ENCODE data around the gene FBXW7.

The FBXW7 gene

DNA sequence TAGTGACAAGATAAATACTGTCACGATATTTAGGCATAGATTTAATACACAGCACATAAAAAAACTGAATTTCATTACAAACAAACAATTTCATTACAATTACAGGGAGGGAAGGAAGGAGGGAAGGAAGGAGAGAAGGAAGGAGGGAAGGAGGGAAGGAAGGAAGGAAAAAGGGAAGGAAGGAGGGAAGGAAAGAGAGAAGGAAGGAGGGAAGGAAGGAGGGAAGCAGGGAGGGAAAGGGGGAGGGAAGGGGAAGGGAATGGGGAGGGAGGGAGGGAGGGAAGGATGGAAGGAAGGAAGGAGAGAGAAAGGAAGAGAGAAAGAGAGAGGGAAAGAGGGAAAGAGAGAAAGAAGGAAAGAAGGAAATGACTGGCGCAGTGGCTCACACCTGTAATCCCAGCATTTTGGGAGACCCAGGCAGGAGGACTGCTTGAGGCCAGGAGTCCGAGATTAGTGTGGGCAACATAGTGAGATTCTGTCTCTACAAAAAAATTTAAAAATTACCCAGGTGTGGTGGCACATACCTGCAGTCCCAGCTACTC, 64.6 kb downstream of the FBXW7 start:
- DNase-seq (ENCODE audit: low read depth in 2 of 2), result no peak

DNA sequence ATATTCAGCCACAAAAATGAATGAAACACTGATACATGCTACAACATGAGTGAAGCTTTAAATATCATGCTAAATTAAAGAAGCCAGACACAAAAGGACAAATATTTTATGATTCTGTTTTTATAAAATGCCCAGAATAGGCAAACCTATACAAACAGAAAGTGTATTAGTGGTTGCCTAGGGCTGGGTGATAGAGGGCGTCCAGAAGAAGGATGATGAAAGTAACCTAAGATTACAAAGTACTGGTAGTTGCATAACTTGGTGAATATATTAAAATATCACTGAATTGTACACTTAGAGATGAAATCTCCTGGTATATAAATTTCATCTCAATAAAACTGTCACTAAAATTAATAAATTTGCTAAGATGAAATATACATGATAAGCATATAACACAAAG, 67.5 kb downstream of the FBXW7 start:
- DNase-seq (ENCODE audit: low read depth in 2 of 2), result no peak

DNA sequence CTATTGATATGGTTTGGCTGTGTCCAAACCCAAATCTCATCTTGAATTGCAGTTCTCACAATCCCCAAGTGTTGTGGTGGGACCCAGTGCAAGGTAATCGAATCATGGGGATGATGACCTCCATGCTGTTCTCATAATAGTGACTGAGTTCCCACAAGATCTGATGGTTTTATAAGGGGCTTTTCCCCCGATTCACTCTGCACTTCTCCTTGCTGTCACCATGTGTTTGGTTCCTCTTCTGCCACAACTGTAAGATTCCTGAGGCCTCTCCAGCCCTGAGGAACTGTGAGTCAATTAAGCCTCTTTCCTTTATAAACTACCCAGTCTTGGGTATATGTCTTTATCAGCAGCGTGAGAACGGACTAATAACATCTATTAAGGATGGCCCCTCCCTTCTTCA, 68.8 kb downstream of the FBXW7 start:
- no peak for DNase-seq (ENCODE audit: low read depth in 2 of 2)

DNA sequence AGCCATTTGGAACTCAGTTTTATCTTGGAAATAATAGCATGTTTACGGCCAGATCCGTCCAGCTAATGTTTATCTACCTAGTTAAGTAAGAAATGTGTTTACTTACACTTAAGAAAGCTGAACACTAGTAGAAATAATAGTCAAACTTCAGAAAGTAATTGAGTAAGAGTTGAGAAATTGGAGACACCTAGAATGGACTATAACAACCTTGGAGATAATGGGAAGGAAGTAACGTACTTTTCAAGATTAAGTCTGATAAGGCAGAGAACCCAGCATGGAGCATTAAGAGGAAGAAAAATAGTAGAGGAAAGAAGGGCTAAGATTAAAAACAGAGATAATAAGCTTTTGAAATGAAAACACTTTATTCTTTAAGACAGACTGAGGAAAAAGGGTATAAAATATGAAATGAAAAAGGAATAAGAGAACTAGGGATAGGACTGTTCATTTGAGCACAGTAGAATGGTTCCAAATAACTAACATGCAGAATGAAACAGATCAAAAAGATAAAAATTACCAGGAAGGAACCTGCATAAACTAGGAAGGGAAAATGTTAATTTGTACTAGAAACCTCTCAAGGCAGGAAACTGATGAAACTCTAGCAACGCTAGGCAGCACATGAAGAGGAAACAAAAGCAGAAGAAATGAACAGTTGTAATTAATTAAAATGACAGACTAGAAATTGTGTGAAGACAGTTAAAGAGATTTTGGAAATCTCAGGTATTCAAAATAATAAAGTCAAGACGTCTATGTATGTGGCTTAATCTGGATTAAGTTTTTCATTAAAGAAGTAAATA, 71.7 kb downstream of the FBXW7 start:
- DNase-seq (ENCODE audit: low read depth in 2 of 2), result no peak

DNA sequence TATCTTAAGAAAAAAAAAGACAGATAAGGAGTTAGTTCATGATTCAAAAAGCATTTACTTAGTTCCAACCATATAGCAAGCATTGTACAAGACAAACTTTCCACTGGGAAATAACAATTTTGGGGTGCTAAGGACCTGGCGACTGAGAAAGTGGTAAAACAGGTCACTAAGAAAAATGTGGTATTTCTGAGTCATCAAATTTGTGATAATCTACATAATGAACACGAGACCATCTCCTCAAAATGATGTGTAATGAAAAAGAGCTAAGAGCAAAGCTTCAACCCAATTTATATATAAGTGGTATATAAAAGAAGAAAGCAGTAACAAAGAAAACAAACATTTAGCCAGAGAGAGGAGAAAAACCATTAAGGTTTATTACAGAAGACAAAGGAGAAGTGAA, 72.3 kb downstream of the FBXW7 start:
- no peak for DNase-seq (ENCODE audit: low read depth in 2 of 2)

- no peak for DNase-seq (ENCODE audit: low read depth in 2 of 2)
Measured at GRCh38 chr4:152462695-152463094, 73.2 kb downstream of the FBXW7 start.

DNA sequence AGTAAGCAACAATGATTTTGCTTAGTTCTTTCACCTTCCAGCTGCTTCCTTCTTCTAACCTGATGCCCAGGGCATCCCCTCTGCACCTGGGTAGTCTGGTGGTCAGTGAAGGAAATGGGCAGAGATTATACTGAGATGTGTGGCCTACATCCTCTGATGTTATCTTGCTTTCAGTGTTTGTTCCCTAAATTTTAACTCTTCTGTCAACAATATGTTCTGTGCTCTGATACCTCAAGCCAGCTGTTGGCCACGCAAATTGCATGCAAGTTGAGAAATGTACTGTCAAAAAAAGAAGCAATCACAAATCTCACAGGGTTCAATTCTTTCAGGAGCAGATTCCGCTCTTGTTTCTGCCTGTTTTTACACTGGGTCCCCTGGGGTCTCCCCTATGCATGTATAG, 73.8 kb downstream of the FBXW7 start:
- DNase-seq (ENCODE audit: low read depth in 2 of 2), result no peak

DNA sequence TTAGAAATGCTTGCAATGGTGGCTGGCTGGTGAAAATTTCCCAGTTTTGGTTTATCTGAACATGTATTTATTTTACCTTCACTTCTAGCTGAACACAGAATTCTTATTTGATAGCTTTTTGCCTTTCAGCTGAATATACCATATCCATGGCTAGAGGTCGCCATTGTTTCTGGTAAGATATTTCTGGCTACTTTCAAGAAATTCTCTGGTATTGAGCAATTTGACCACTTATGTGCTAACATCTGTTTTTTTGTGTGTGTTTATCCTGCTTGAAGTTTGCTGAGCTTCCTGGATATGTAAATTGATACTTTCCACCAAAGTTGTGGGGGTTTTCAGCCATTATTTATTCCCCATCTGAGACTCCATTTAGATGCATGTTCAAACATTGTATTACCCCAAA, 75.4 kb downstream of the FBXW7 start:
- no peak for DNase-seq (ENCODE audit: low read depth in 2 of 2)

DNA sequence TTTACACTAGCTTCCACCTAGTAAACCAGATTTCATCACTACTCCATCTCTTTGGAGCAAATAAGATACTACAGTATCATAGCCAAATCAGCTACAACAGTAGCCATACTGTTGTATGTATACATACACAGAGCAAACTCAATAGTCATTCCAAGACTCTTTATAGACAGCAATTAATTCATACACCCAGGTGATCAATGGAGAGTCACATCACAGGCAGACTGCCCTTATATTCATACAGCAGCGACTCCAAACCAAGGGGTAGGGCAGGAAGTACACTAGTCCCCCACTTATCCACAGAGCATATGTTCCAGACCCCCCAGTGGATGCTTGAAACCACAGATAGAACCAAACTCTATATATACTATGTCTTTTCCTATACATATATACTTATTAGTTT, 76.6 kb downstream of the FBXW7 start:
- no peak for DNase-seq (ENCODE audit: low read depth in 2 of 2)

DNA sequence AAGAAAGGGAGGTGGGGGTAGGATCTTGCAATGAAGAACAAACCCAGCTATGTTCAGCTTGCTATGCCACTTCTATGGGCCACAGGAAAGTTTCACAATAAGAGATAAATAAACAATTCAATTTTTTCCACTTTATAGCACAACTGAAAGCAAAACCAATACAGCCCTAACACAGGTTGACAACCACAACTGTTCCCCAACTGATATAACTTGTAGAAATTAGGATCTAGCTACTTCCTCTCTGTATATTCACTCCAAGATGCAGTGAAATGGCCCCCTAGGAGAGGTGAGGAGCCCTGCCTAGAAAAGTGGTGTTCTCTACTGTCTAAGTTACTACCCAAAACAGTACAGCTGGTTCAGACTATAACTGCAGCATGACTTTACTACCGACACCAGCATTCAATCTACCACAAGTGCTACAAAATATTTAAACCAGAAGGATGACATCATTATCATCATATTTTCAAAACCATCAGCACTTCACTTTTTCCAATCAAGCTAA, 77.0 kb downstream of the FBXW7 start:
- DNase-seq (ENCODE audit: low read depth in 2 of 2), result no peak

GRCh38 chr4:152456609-152457008, 79.3 kb downstream of the FBXW7 start:
- no peak for DNase-seq (ENCODE audit: low read depth in 2 of 2)

DNA sequence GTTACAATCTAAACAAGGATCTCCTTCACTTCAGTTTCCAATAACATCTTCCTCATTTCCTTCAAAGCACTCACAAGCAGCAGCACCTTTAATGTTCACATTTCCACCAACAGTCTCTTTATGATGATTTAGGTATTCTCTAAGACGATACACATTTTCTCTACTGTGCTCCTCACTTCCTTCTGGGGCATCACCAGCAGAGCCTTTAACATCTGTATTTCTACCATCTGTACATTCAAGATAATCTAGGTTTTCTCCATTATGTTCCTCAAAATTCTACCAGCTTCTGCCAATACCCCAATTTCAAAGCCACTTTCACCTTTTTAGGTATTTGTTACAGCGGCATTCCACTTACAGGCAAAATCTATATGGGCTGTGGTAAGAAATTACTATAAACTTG, 80.6 kb downstream of the FBXW7 start:
- no peak for DNase-seq (ENCODE audit: low read depth in 2 of 2)

DNA sequence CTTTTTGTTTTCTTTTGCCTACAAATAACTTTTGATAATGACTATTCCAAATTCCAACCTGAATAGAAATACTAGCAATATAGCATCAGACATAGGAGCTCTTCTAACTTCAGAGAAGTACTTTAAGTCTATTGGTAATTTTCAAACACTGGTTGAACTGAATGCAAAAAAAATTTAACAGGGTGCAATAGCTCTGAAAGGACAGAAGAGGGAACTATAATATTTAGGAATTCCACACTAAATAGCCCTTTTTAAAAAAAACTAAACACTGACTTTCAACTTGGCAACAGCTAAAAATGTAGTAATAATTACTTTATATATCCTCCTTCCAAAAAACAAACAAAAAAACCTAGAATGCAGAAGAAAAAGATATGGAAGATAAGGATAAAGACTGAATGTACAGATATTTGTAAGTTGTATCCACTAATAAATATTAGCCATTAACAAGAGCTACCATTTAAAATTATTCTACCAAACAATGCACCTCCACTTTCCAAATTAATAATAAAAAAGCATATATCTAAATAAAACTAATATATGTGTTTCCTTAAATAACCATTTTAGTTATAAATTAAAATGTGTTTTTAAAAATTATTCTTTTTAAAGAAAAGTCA, 81.4 kb downstream of the FBXW7 start:
- DNase-seq (ENCODE audit: low read depth in 2 of 2), result no peak

DNA sequence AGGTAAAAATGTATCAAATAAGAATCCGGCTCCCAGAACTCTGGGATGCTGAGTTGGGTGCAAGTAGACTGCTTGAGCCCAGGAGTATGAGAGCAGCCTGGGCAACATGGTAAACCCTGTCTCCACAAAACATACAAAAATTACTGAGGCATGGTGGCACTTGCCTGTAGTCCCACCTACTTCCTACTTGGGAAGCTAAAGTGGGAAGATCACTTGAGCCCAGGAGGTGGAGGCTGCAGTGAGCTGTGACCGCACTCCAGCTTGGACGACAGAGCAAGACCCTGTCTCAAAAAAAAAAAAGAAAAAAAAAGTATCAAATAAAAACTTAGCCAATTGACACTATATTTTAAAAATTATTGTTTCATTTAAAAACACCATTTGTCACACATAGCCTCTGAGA, 84.4 kb downstream of the FBXW7 start:
- no peak for DNase-seq (ENCODE audit: low read depth in 2 of 2)

- DNase-seq (ENCODE audit: low read depth in 2 of 2), result no peak
Measured at GRCh38 chr4:152448854-152449253, 87.0 kb downstream of the FBXW7 start.

DNA sequence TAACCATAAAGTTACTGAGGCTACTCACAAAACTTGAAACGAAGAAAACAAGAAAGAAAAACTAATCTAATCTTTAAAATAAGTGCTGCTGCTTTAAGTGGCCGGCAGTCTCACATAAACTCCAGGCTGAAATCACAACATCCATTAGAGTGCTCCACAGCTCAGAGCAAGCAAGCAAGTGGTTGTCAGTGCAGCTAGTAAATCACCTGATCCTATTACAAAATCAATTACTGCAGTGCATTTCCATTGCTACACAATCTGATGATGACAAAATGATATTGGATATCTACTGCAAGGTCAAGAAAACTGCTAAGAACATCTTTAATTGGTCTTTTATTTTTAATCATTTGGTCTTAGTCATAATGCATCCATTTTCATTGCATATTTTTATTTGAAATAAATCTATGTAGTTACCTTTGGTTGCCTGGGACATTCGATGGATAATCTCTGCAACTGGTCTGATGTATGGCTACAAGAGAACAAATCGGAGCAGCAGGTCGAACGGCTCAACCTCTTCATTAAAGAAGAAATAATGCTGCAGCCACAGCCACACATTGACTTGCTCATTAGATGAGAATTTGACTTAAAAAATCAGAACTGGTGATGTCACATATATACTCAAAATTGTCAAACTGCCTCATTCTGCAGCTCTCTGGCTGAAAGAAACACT, 87.7 kb downstream of the FBXW7 start:
- no peak for DNase-seq (ENCODE audit: low read depth in 2 of 2)

GRCh38 chr4:152443859-152444258, 92.0 kb downstream of the FBXW7 start:
- no peak for DNase-seq (ENCODE audit: low read depth in 2 of 2)

- DNase-seq (ENCODE audit: low read depth in 2 of 2), result no peak
Measured at GRCh38 chr4:152437561-152437960, 98.3 kb downstream of the FBXW7 start.

DNA sequence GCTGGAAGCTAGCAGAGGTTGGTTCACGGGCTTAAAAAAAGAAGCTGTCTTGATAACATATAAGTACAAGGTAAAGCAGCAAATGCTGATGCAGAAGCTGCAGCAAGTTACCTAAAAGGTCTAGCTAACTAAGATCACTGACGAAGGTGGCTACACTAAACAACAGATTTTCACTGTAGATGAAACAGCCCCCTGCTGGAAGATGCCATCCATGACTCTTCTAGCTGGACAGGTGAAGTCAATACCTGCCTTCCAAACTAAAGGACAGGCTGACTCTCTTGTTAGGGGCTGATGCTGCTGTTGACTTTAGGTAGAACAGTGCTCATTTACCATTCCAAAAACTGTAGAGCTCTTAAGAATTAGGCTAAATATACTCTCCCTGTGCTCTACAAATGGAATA, 99.5 kb downstream of the FBXW7 start:
- DNase-seq (ENCODE audit: low read depth in 2 of 2), result no peak

GRCh38 chr4:152434011-152434410, 101.9 kb downstream of the FBXW7 start:
- DNase-seq (ENCODE audit: low read depth in 2 of 2), result no peak

DNA sequence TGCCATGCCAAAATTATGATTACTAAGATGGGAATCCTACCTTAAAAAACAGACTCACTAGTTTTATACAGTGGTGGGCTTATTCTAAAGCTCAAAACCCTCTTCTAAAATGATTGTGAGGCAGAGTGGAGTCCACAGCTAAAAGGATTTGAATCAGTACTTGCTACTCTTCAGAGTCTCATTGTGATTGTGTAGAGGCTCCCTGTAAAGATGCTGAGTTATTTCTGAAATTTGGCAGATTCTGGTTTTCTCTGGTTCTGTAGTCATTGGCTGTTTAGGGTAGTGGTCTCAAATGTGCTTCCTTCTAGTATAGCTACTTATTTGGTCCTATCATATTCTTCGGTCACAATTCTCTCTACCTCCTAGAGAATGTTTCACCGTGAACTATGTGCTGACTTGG, 104.1 kb downstream of the FBXW7 start:
- DNase-seq (ENCODE audit: low read depth in 2 of 2), result no peak

DNA sequence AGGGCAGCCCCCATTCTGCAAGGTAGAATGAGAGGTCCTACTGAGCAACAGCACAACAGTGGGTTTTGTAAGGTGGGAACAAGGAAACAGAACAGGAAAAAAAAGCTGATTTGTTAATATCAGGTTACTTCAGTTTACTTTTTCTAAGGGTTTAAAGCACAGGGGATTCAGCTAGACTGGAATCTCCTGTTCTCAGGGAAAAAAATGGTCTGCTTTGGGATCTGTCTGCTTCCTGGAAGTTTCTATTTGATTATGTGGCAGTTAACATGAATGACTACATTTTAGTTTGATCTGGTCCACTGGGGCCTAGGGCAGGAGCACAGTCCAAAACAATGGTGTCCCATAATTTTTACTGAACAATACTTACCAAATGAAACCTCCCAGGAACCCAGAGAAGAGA, 104.6 kb downstream of the FBXW7 start:
- DNase-seq (ENCODE audit: low read depth in 2 of 2), result no peak

GRCh38 chr4:152430507-152430906, 105.4 kb downstream of the FBXW7 start:
- no peak for DNase-seq (ENCODE audit: low read depth in 2 of 2)
